ENCODE results near the gene OXLD1.

GRCh38 chr17:81638683-81639082, 27.7 kb downstream of the OXLD1 start:
- TF ChIP-seq, protein P1, sequence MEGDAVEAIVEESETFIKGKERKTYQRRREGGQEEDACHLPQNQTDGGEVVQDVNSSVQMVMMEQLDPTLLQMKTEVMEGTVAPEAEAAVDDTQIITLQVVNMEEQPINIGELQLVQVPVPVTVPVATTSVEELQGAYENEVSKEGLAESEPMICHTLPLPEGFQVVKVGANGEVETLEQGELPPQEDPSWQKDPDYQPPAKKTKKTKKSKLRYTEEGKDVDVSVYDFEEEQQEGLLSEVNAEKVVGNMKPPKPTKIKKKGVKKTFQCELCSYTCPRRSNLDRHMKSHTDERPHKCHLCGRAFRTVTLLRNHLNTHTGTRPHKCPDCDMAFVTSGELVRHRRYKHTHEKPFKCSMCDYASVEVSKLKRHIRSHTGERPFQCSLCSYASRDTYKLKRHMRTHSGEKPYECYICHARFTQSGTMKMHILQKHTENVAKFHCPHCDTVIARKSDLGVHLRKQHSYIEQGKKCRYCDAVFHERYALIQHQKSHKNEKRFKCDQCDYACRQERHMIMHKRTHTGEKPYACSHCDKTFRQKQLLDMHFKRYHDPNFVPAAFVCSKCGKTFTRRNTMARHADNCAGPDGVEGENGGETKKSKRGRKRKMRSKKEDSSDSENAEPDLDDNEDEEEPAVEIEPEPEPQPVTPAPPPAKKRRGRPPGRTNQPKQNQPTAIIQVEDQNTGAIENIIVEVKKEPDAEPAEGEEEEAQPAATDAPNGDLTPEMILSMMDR (IDR thresholded peaks at IDR 0.05) = no peak
- no peak for TF ChIP-seq POLR2A (IDR thresholded peaks at IDR 0.05)
- TF ChIP-seq POLR2AphosphoS5 (IDR thresholded peaks at IDR 0.05) = no peak
- TF ChIP-seq EP300 (IDR thresholded peaks at IDR 0.05) = no peak
